ENCODE data around the gene TUBB4A.

Gene TUBB4A

DNA sequence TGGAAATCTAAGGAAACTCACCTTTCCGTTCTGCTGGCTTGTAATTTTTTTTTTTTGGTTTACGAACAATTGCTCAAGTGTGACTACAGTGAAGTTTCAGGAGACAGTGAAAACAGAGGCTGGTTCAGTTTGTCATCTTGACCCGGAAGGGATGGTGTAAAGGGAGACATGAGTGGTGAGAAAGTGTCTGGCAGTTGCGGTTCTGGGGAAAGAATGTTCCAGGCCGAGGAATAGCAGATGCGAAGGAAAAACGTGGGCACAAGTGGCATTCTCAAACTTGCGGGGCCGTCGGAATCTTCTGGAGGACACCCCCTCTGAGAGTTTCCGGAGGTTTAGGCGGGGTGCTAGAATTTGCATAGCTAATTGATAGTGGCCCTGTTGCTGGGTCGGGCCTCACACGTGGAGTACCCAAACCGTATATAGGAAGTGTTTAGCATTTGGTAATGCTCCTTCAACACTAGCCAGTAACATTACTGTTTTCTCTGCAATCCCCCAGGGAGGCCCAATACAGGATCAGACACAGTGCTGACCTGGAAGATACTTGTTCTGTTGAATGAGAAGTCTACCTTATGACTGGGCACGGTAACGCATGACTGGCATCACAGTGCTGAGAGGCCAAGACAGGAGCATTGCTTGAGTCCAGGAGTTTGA lies 25.9 kb upstream of the TUBB4A start:
- no peak for ATAC-seq
- TF ChIP-seq RARB (CRISPR knock-in tag; IDR thresholded peaks at IDR 0.05) (no peak), TOX (CRISPR knock-in tag; IDR thresholded peaks at IDR 0.05; ENCODE audit: borderline replicate concordance) (no peak), TCF4 (CRISPR knock-in tag; IDR thresholded peaks at IDR 0.05; ENCODE audit: borderline replicate concordance) (no peak), ESRRG (CRISPR knock-in tag; IDR thresholded peaks at IDR 0.05) (no peak), ARNTL (CRISPR knock-in tag; IDR thresholded peaks at IDR 0.05; ENCODE audit: borderline replicate concordance, low read depth) (no peak), PPARA (CRISPR knock-in tag; IDR thresholded peaks at IDR 0.05; ENCODE audit: borderline replicate concordance) (no peak), SNAI2 (CRISPR knock-in tag; IDR thresholded peaks at IDR 0.05) (no peak), ZC3H10 (CRISPR knock-in tag; IDR thresholded peaks at IDR 0.05) (no peak), BACH2 (CRISPR knock-in tag; IDR thresholded peaks at IDR 0.05; ENCODE audit: borderline replicate concordance) (no peak)
- TF ChIP-seq, protein P1, sequence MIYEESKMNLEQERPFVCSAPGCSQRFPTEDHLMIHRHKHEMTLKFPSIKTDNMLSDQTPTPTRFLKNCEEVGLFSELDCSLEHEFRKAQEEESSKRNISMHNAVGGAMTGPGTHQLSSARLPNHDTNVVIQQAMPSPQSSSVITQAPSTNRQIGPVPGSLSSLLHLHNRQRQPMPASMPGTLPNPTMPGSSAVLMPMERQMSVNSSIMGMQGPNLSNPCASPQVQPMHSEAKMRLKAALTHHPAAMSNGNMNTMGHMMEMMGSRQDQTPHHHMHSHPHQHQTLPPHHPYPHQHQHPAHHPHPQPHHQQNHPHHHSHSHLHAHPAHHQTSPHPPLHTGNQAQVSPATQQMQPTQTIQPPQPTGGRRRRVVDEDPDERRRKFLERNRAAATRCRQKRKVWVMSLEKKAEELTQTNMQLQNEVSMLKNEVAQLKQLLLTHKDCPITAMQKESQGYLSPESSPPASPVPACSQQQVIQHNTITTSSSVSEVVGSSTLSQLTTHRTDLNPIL (CRISPR knock-in tag; IDR thresholded peaks at IDR 0.05; ENCODE audit: low read depth): no peak

DNA sequence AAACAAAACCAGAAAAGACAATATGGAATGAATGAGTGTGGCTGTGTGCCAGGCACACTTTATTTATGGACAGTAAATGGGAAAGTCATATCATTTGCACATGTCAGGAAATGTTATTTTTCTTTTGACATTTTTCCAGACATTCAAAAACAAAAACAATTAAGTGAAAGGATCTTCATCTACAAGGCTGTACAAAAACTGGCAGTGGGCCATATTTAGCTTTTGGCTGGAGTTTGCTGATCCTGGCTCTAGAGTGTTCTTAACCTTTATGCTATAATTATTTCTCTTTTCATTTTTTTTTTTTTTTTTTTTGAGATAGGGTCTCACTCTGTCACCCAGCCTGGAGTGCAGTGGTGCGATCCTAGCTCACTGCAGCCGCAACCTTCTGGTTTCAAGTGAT lies 22.2 kb upstream of the TUBB4A start:
- no peak for ATAC-seq
- TF ChIP-seq ZFP3 (CRISPR knock-in tag; IDR thresholded peaks at IDR 0.05): no peak
- TF ChIP-seq, protein P2, sequence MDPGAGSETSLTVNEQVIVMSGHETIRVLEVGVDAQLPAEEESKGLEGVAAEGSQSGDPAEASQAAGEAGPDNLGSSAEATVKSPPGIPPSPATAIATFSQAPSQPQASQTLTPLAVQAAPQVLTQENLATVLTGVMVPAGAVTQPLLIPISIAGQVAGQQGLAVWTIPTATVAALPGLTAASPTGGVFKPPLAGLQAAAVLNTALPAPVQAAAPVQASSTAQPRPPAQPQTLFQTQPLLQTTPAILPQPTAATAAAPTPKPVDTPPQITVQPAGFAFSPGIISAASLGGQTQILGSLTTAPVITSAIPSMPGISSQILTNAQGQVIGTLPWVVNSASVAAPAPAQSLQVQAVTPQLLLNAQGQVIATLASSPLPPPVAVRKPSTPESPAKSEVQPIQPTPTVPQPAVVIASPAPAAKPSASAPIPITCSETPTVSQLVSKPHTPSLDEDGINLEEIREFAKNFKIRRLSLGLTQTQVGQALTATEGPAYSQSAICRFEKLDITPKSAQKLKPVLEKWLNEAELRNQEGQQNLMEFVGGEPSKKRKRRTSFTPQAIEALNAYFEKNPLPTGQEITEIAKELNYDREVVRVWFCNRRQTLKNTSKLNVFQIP (CRISPR knock-in tag; IDR thresholded peaks at IDR 0.05; ENCODE audit: borderline replicate concordance, low read depth): no peak
- TF ChIP-seq ZNF565 (CRISPR knock-in tag; conservative IDR thresholded peaks at IDR 0.05; ENCODE audit: low read depth): no peak
- TF ChIP-seq GLIS3 (CRISPR knock-in tag; IDR thresholded peaks at IDR 0.05): no peak
- TF ChIP-seq SNAI2 (CRISPR knock-in tag; IDR thresholded peaks at IDR 0.05): no peak
- TF ChIP-seq ISL1 (CRISPR knock-in tag; IDR thresholded peaks at IDR 0.05): no peak
- TF ChIP-seq TOX (CRISPR knock-in tag; IDR thresholded peaks at IDR 0.05; ENCODE audit: borderline replicate concordance): no peak
- no peak for TF ChIP-seq OSR1 (CRISPR knock-in tag; IDR thresholded peaks at IDR 0.05)
- TF ChIP-seq, protein P3, sequence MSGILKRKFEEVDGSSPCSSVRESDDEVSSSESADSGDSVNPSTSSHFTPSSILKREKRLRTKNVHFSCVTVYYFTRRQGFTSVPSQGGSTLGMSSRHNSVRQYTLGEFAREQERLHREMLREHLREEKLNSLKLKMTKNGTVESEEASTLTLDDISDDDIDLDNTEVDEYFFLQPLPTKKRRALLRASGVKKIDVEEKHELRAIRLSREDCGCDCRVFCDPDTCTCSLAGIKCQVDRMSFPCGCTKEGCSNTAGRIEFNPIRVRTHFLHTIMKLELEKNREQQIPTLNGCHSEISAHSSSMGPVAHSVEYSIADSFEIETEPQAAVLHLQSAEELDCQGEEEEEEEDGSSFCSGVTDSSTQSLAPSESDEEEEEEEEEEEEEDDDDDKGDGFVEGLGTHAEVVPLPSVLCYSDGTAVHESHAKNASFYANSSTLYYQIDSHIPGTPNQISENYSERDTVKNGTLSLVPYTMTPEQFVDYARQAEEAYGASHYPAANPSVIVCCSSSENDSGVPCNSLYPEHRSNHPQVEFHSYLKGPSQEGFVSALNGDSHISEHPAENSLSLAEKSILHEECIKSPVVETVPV (CRISPR knock-in tag; IDR thresholded peaks at IDR 0.05): no peak
- TF ChIP-seq ZC3H10 (CRISPR knock-in tag; IDR thresholded peaks at IDR 0.05): no peak
- TF ChIP-seq, protein P1 (CRISPR knock-in tag; IDR thresholded peaks at IDR 0.05; ENCODE audit: low read depth): no peak
- TF ChIP-seq ARNTL (CRISPR knock-in tag; IDR thresholded peaks at IDR 0.05; ENCODE audit: borderline replicate concordance, low read depth): no peak
- no peak for TF ChIP-seq TCF4 (CRISPR knock-in tag; IDR thresholded peaks at IDR 0.05; ENCODE audit: borderline replicate concordance)
- TF ChIP-seq ZFP30 (CRISPR knock-in tag; IDR thresholded peaks at IDR 0.05): no peak
- TF ChIP-seq, protein P4, sequence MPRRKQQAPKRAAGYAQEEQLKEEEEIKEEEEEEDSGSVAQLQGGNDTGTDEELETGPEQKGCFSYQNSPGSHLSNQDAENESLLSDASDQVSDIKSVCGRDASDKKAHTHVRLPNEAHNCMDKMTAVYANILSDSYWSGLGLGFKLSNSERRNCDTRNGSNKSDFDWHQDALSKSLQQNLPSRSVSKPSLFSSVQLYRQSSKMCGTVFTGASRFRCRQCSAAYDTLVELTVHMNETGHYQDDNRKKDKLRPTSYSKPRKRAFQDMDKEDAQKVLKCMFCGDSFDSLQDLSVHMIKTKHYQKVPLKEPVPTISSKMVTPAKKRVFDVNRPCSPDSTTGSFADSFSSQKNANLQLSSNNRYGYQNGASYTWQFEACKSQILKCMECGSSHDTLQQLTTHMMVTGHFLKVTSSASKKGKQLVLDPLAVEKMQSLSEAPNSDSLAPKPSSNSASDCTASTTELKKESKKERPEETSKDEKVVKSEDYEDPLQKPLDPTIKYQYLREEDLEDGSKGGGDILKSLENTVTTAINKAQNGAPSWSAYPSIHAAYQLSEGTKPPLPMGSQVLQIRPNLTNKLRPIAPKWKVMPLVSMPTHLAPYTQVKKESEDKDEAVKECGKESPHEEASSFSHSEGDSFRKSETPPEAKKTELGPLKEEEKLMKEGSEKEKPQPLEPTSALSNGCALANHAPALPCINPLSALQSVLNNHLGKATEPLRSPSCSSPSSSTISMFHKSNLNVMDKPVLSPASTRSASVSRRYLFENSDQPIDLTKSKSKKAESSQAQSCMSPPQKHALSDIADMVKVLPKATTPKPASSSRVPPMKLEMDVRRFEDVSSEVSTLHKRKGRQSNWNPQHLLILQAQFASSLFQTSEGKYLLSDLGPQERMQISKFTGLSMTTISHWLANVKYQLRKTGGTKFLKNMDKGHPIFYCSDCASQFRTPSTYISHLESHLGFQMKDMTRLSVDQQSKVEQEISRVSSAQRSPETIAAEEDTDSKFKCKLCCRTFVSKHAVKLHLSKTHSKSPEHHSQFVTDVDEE (CRISPR knock-in tag; IDR thresholded peaks at IDR 0.05): no peak

DNA sequence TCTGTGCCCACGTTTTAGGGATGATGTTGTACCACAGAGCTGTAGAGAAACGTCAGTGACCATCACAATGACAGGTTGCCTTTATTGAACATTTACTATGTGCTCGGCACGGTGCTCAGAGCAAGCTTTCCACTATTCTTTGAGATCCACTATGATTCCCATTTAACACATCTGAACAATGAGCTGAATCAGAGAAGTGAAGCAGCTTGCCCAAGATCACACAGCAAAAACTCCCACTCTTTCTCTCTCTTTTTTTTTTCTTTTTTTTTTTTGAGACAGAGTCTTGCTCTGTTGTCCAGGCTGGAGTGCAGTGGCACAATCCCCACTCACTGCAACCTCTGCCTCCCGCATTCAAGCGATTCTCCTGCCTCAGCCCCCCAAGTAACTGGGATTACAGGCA lies 20.6 kb upstream of the TUBB4A start:
- TF ChIP-seq ZC3H10 (CRISPR knock-in tag; IDR thresholded peaks at IDR 0.05): no peak
- TF ChIP-seq ESRRG (CRISPR knock-in tag; IDR thresholded peaks at IDR 0.05): no peak
- TF ChIP-seq, protein P5, sequence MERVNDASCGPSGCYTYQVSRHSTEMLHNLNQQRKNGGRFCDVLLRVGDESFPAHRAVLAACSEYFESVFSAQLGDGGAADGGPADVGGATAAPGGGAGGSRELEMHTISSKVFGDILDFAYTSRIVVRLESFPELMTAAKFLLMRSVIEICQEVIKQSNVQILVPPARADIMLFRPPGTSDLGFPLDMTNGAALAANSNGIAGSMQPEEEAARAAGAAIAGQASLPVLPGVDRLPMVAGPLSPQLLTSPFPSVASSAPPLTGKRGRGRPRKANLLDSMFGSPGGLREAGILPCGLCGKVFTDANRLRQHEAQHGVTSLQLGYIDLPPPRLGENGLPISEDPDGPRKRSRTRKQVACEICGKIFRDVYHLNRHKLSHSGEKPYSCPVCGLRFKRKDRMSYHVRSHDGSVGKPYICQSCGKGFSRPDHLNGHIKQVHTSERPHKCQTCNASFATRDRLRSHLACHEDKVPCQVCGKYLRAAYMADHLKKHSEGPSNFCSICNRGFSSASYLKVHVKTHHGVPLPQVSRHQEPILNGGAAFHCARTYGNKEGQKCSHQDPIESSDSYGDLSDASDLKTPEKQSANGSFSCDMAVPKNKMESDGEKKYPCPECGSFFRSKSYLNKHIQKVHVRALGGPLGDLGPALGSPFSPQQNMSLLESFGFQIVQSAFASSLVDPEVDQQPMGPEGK (CRISPR knock-in tag; IDR thresholded peaks at IDR 0.05; ENCODE audit: borderline replicate concordance): no peak
- no peak for ATAC-seq

All from SK-N-SH treated with all-trans-retinoic acid at 6 μM for 48 hours (cell line).